ENCODE measurements around the gene ZNF141.

- TF ChIP-seq CTCF (IDR thresholded peaks at IDR 0.05), result no peak
- no peak for TF ChIP-seq POLR2A (IDR thresholded peaks at IDR 0.05)
These were observed 1.1 kb downstream of the ZNF141 start for GRCh38 chr4:338759-339097.
